ENCODE data around the gene AGPS. TPM values are rescaled to one million over a fixed set of nuclear protein-coding genes. Genes with fewer than 3 reads are reported as not detected.
"Not testable (repeated sequence)": the region's sequence is repeated elsewhere in the genome, so short reads cannot be mapped to it uniquely, and the experiment has no call there.

Gene AGPS
- total and polyA plus RNA-seq, 9 donors, result 18.7 to 32.0 (median 26.9) TPM

DNA sequence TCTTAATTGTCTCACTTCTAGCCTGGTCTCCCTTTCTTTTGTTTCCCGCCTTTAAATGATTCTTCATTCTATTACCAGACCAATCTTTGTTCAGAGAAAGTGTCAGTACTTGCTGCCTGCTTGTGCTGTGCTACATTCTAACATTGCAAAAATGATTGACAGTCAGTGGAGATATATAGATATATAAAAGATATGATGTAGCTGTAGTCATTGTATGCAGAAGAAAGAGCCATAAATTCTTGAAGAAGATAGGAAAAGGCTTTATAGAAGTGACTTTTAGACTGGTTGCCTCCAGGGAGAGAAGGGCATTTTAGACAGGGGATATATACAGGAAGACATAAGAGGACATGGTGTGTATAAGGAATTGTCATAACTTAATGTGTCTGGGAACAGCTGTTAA, 13.6 kb downstream of the AGPS start:
- no peaks in the 10 kb centered on the region for H3K36me3 ChIP-seq (ENCODE audit: control insufficient read depth, insufficient read depth, low read length)
- no peak overlapping the region for H3K4me3 ChIP-seq (ENCODE audit: low read length)
- H3K4me1 ChIP-seq (ENCODE audit: control insufficient read depth, insufficient read depth, low read length), result no peaks in the 10 kb centered on the region
- no peak for DNase-seq
- no peak overlapping the region for H3K27ac ChIP-seq (ENCODE audit: low read length)
- H3K27me3 ChIP-seq (ENCODE audit: control insufficient read depth, insufficient read depth, low read length), result no peaks in the 10 kb centered on the region
- WGBS (ENCODE audit: insufficient coverage), result no CpG with 5 or more reads among the region's 1 CpG
- H3K9me3 ChIP-seq (replicated peaks; ENCODE audit: control insufficient read depth, low read depth, low read length), result no peaks in the 10 kb centered on the region

DNA sequence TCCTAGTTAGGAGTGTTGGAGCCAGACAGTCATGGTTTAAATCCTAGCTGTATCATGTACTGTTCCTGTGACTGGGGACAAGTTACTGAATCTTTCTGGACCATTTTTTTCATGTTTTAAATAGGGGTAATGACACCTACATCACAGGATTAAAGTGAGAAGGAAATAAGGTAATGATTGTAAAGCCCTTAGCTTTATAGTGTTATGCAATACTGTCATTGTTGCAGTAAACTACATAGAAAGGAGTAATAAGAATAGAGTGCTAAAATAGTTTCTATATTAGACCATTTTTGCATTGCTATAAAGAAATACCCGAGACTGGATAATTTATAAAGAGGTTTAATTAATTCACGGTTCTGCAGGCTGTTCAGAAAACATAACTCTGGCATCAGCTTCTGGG, 14.5 kb downstream of the AGPS start:
- Histone ChIP-seq H3K9me3 (replicated peaks; ENCODE audit: control insufficient read depth, low read depth, low read length) (no peaks in the 10 kb centered on the region), H3K4me1 (ENCODE audit: control insufficient read depth, insufficient read depth, low read length) (no peaks in the 10 kb centered on the region), H3K27ac (ENCODE audit: low read length) (no peak overlapping the region), H3K36me3 (ENCODE audit: control insufficient read depth, insufficient read depth, low read length) (no peaks in the 10 kb centered on the region), H3K4me3 (ENCODE audit: low read length) (no peak overlapping the region), H3K27me3 (ENCODE audit: control insufficient read depth, insufficient read depth, low read length) (no peaks in the 10 kb centered on the region)
- 80% methylated on average over 1 of the region's 2 CpGs for WGBS (ENCODE audit: insufficient coverage)
- DNase-seq, result no peak

DNA sequence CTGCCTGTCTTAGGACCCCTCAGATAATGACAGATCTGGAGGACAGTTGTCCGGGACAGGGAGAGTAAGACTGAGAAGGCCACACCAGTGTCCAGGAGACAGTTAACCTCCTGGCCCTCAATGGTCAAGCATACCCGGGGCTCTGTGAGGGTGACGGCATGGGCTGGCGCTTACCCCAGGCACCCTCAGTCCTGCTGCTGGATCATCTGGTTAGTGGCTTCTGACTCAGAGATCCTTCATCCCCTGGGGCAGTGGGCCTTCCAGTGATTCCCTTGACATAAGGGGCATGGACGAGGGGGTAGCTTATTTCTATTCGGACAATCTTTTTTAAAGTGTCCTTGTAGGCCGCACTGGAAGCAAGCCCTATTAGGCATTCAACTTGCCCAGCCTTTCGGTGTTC, 18.1 kb downstream of the AGPS start:
- H3K4me3 ChIP-seq (ENCODE audit: low read length); H3K27me3 ChIP-seq (ENCODE audit: control insufficient read depth, insufficient read depth, low read length); H3K36me3 ChIP-seq (ENCODE audit: control insufficient read depth, insufficient read depth, low read length); H3K9me3 ChIP-seq (replicated peaks; ENCODE audit: control insufficient read depth, low read depth, low read length); H3K4me1 ChIP-seq (ENCODE audit: control insufficient read depth, insufficient read depth, low read length); DNase-seq; H3K27ac ChIP-seq (ENCODE audit: low read length): not testable (repeated sequence)
- WGBS (ENCODE audit: insufficient coverage), result 90% methylated on average over 5 of the region's 8 CpGs

DNA sequence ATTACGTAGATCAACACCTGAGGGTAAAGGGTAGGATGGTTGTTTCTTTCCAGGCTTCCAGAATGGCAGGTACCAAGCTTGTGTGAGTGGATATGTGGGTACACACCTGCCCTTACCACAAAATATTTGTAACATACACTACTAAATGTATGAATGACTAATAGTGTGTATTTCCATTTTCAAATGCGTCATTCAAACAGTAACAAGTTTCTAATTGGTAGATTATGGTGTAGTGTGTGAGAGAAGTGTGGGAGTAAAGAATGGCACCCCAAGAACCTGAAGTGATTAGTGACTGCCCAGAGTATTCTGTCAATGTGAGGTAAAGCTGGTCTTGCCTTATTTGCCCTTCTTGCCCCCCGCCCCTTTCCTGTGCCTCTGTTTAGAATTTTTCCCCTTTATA, 21.1 kb downstream of the AGPS start:
- Histone ChIP-seq H3K4me3 (ENCODE audit: low read length) (no peak overlapping the region), H3K36me3 (ENCODE audit: control insufficient read depth, insufficient read depth, low read length) (no peaks in the 10 kb centered on the region), H3K9me3 (replicated peaks; ENCODE audit: control insufficient read depth, low read depth, low read length) (no peaks in the 10 kb centered on the region), H3K27ac (ENCODE audit: low read length) (no peak overlapping the region), H3K27me3 (ENCODE audit: control insufficient read depth, insufficient read depth, low read length) (no peaks in the 10 kb centered on the region), H3K4me1 (ENCODE audit: control insufficient read depth, insufficient read depth, low read length) (no peaks in the 10 kb centered on the region)
- no peak for DNase-seq
- no CpG with 5 or more reads among the region's 3 CpGs for WGBS (ENCODE audit: insufficient coverage)

DNA sequence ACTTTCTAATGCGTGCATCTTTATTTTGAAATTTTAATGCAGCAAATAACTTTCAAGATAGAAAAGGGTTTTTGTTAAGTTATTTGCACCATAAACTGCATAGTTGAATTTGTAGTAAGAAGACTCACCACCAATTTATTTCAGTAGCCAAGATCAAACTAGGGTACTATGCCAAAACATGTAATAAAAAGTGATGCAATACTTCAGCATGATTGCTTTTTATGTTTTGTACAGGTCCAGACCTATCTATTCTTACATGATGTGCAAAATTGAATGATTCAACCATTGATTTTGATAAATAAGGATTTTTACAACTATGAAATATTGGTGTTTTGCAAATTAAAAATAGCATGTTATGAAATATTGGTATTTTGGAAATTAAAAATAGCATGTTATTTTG, 26.7 kb downstream of the AGPS start:
- no peaks in the 10 kb centered on the region for H3K27me3 ChIP-seq (ENCODE audit: control insufficient read depth, insufficient read depth, low read length)
- WGBS (ENCODE audit: insufficient coverage), result no CpG with 5 or more reads among the region's 1 CpG
- no peaks in the 10 kb centered on the region for H3K36me3 ChIP-seq (ENCODE audit: control insufficient read depth, insufficient read depth, low read length)
- DNase-seq, result no peak
- H3K9me3 ChIP-seq (replicated peaks; ENCODE audit: control insufficient read depth, low read depth, low read length), result no peaks in the 10 kb centered on the region
- no peaks in the 10 kb centered on the region for H3K4me1 ChIP-seq (ENCODE audit: control insufficient read depth, insufficient read depth, low read length)
- no peak overlapping the region for H3K4me3 ChIP-seq (ENCODE audit: low read length)
- no peak overlapping the region for H3K27ac ChIP-seq (ENCODE audit: low read length)

DNA sequence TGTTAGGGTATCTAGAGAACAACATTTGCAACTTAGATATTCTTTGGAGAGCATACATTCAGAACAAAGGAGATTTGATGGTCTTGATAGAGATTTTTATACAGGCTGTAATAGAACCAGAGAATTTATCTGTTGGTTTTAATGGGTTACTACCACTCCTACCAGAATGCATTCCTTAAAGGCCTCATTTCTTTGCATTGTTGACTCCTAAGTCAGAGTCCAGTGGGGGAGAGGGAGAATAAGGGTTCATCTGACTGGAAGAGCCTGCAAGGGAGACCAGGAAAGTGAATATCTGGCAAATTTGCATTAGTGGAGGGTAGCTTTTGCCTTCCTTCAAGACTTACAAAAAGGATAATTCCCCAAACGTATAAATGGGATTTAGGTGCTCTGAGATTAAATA, 29.7 kb downstream of the AGPS start:
- no CpG with 5 or more reads among the region's 1 CpG for WGBS (ENCODE audit: insufficient coverage)
- Histone ChIP-seq H3K27ac (ENCODE audit: low read length) (no peak overlapping the region), H3K9me3 (replicated peaks; ENCODE audit: control insufficient read depth, low read depth, low read length) (peaks cover 3% of the 10 kb centered on the region), H3K4me3 (ENCODE audit: low read length) (no peak overlapping the region), H3K36me3 (ENCODE audit: control insufficient read depth, insufficient read depth, low read length) (no peaks in the 10 kb centered on the region), H3K4me1 (ENCODE audit: control insufficient read depth, insufficient read depth, low read length) (no peaks in the 10 kb centered on the region), H3K27me3 (ENCODE audit: control insufficient read depth, insufficient read depth, low read length) (no peaks in the 10 kb centered on the region)
- DNase-seq, result no peak

DNA sequence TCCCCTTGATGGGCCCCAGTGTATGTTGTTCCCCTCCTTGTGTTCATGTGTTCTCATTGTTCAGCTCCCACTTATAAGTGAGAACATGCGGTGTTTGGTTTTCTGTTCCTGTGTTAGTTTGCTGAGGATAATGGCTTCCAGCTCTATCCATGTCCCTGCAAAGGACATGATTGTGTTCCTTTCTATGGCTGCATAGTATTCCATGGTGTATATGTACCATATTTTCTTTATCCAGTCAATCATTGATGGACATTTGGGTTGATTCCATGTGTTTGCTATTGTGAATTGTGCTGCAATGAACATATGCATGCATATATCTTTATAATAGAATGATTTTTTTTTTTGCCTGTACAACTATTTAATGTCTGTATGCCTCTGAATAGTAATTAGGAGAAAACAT, 31.5 kb downstream of the AGPS start:
- H3K4me1 ChIP-seq (ENCODE audit: control insufficient read depth, insufficient read depth, low read length); H3K4me3 ChIP-seq (ENCODE audit: low read length); H3K27me3 ChIP-seq (ENCODE audit: control insufficient read depth, insufficient read depth, low read length); H3K27ac ChIP-seq (ENCODE audit: low read length); DNase-seq; H3K36me3 ChIP-seq (ENCODE audit: control insufficient read depth, insufficient read depth, low read length): not testable (repeated sequence)
- WGBS (ENCODE audit: insufficient coverage), result no CpG with 5 or more reads among the region's 1 CpG
- H3K9me3 ChIP-seq (replicated peaks; ENCODE audit: control insufficient read depth, low read depth, low read length), result peaks cover 12% of the 10 kb centered on the region

DNA sequence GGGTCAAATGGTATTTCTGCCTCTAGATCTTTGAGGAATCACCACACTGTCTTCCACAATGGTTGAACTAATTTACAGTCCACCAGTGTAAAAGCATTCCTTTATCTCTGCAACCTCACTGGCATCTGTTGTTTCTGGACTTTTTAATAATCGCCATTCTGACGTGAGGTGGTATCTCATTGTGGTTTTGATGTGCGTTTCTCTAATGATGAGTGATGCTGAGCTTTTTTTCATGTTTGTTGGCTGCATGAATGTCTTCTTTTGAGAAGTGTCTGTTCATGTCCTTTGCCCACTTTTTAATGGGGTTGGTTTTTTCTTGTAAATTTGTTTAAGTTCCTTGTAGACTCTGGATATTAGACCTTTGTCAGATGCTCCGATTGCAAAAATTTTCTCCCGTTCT, 32.0 kb downstream of the AGPS start:
- not testable (repeated sequence) for H3K4me1 ChIP-seq (ENCODE audit: control insufficient read depth, insufficient read depth, low read length)
- WGBS (ENCODE audit: insufficient coverage), result 95% methylated on average over 3 of the region's 5 CpGs

DNA sequence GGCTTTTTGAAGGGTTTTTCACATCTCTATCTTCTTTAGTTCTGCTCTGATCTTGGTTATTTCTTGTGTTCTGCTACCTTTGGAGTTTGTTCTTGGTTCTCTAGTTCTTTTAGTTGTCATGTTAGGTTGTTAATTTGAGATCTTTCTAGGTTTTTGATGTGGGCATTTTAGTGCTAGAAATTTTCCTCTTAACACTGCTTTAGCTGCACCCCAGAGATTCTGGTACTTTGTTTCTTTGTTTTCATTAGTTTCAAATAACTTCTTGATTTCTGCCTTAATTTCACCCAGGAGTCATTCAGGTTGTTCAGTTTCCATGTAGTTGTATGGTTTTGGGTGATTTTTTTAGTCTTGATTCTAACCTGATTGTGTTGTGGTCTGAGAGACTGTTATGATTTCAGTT, 34.7 kb downstream of the AGPS start:
- peaks cover 4% of the 10 kb centered on the region for H3K36me3 ChIP-seq (ENCODE audit: control insufficient read depth, insufficient read depth, low read length)
- no peak for DNase-seq
- H3K27me3 ChIP-seq (ENCODE audit: control insufficient read depth, insufficient read depth, low read length), result no peaks in the 10 kb centered on the region
- H3K9me3 ChIP-seq (replicated peaks; ENCODE audit: control insufficient read depth, low read depth, low read length), result peaks cover 32% of the 10 kb centered on the region
- no peak overlapping the region for H3K27ac ChIP-seq (ENCODE audit: low read length)
- peaks cover 8% of the 10 kb centered on the region for H3K4me1 ChIP-seq (ENCODE audit: control insufficient read depth, insufficient read depth, low read length)
- no peak overlapping the region for H3K4me3 ChIP-seq (ENCODE audit: low read length)

More for the DNA sequence above, 32.0 kb downstream of the AGPS start:
- DNase-seq; H3K27me3 ChIP-seq (ENCODE audit: control insufficient read depth, insufficient read depth, low read length); H3K27ac ChIP-seq (ENCODE audit: low read length); H3K36me3 ChIP-seq (ENCODE audit: control insufficient read depth, insufficient read depth, low read length); H3K4me3 ChIP-seq (ENCODE audit: low read length): not testable (repeated sequence)
- peaks cover 12% of the 10 kb centered on the region for H3K9me3 ChIP-seq (replicated peaks; ENCODE audit: control insufficient read depth, low read depth, low read length)

DNA sequence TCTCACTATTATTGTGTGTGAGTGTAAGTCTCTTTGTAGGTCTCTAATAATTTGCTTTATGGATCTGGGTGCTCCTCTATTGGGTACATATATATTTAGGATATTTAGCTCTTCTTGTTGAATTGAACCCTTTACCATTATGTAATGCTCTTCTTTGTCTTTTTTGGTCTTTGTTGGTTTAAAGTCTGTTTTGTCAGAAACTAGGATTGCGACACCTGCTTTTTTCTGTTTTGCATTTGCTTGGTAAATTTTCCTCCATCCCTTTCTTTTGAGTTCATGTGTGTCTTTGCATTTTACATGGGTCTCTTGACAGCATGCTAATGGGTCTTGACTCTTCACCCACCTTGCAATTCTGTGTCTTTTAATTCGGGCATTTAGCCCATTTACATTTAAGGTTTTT, 35.4 kb downstream of the AGPS start:
- DNase-seq; H3K4me1 ChIP-seq (ENCODE audit: control insufficient read depth, insufficient read depth, low read length); H3K4me3 ChIP-seq (ENCODE audit: low read length); H3K27me3 ChIP-seq (ENCODE audit: control insufficient read depth, insufficient read depth, low read length); H3K27ac ChIP-seq (ENCODE audit: low read length); H3K36me3 ChIP-seq (ENCODE audit: control insufficient read depth, insufficient read depth, low read length): not testable (repeated sequence)
- WGBS (ENCODE audit: insufficient coverage), result no CpG with 5 or more reads among the region's 2 CpGs
- peaks cover 36% of the 10 kb centered on the region for H3K9me3 ChIP-seq (replicated peaks; ENCODE audit: control insufficient read depth, low read depth, low read length)

DNA sequence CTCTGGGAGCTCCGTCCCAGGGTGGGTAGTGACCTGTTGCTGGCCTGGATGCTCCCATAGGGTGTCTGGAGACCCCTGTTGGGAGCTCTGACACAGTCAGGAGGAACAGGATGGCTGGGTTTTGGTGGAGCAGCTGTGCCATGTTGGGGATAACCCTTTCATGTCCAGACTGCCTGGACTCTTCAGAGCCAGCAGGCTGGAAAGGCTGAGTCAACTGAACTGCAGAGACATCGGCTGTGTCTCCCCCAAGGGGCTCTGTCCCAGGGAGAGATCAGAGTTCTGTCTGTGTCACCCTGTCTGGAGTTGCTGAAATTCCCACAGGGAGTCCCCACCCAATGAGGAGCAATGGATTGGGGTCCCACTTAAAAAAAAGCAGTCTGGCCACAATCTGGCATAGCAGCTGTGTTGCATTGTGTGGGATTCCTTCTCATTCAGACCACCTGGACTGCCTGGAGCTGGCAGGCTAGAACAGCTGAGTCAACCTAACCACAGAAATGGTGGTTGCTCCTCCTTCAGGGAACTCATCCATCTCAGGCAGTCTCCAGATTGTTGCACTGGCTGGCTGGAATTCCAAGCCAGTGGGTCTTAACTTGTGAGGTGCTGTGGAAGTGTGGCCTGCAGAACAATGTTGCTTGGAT, 37.2 kb downstream of the AGPS start:
- Histone ChIP-seq H3K27ac (ENCODE audit: low read length) (peak overlapping the region; percentile 3), H3K4me1 (ENCODE audit: control insufficient read depth, insufficient read depth, low read length) (peaks cover 8% of the 10 kb centered on the region), H3K27me3 (ENCODE audit: control insufficient read depth, insufficient read depth, low read length) (no peaks in the 10 kb centered on the region), H3K36me3 (ENCODE audit: control insufficient read depth, insufficient read depth, low read length) (peaks cover 4% of the 10 kb centered on the region), H3K4me3 (ENCODE audit: low read length) (no peak overlapping the region), H3K9me3 (replicated peaks; ENCODE audit: control insufficient read depth, low read depth, low read length) (peaks cover 46% of the 10 kb centered on the region)
- WGBS (ENCODE audit: insufficient coverage), result 89% methylated on average over 1 of the region's 2 CpGs
- DNase-seq, result peak; percentile 34
